Measurements from ENCODE around the gene CHCHD5.
"Not testable (repeated sequence)": the region's sequence is repeated elsewhere in the genome, so short reads cannot be mapped to it uniquely, and the experiment has no call there.

CHCHD5 gene

GRCh38 chr2:112584134-112584890 is at the start of gene CHCHD5:
TSS of gene CHCHD5 (plus strand) at chr2:112584609. CDS start at chr2:112584648, 39 bp downstream.
- peak; percentile 96 for DNase-seq

DNA sequence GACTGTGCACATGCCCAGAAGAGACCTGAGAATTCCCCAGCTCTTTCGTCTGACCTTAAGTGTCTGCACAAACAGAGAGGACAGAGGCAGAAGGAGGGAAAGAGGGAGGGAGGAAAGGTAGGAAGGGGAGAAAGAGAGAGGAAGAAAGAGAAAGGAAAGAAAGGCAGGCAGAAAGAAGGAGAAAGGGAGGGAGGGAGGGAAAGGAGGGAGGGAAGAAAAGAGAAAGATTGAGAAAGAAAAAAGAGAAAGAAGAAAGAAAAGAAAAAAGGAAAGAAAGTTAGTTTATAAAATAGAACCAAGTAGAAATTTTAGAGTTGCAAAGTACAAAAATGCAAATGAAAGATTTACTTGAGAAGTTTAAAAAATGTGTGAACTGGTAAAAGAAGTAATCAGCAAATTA is 49.6 kb upstream of the CHCHD5 start:
- no peak for DNase-seq

DNA sequence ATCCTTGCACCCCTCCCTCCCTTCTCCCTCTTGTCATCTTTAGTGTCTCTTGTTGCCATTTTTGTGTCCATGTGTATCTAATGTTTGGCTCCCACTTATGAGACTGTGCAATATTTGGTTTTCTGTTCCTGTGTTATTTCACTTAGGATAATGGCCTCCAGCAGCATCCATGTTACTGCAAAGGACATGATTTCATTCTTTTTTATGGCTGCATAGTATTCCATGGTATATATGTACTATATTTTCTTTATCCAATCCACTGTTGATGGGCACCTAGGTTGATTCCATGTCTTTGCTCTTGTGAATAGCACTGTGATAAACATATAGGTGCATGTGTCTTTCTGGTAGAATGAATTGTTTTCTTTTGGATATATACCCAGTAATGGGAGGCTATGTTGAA is 47.7 kb upstream of the CHCHD5 start:
- DNase-seq: not testable (repeated sequence)

GRCh38 chr2:112539306-112539705 is 45.1 kb upstream of the CHCHD5 start:
- DNase-seq: no peak

GRCh38 chr2:112540906-112541305 is 43.5 kb upstream of the CHCHD5 start:
- DNase-seq: no peak

- DNase-seq: peak; percentile 79
Measured at GRCh38 chr2:112541315-112542122, 42.9 kb upstream of the CHCHD5 start.

DNA sequence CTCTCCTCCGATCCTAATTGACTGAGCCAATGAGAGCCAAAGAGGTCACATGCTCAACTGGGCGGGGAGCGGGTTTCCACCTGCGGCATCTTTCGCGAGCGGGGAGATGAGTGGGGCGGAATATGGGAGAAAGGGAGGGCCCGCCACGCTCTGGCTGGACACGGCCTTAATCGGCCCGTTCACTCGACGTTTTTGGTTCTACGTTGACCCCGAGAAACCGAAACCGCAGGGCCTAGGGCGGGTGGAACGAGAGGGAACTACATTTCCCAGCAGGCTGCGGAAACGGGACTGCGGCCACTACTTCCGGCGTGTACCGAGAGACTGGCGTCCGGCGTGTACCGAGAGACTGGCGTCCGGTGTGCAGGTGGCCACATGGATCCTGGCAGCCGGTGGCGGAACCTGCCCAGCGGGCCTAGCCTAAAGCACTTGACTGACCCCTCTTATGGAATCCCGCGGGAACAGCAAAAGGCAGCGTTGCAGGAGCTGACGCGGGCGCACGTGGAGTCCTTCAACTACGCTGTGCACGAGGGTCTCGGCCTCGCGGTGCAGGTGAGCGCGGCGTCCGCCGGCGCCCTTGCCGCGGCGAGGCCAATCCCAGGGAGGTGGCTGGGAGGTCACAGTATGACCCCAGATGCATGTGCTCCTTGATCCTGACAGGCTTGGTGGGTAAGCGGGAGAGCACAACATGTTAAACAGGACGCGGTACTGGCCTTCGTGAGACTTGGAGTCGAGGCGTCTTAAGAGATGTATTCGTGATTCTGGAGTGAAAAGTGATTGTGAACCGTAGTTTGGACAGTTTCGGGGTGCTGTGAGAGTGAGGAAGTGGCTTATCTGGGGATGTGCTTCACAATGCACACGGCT is 42.1 kb upstream of the CHCHD5 start, which contains the start of gene POLR1B:
Gene POLR1B, plus strand, starts transcription at position 343 of the 861 bp plus-strand sequence. Its CDS starts 30 bp downstream, at position 373.
- DNase-seq: peak; percentile 83

- DNase-seq: peak; percentile 20
Measured at GRCh38 chr2:112542984-112543661, 41.3 kb upstream of the CHCHD5 start.

DNA sequence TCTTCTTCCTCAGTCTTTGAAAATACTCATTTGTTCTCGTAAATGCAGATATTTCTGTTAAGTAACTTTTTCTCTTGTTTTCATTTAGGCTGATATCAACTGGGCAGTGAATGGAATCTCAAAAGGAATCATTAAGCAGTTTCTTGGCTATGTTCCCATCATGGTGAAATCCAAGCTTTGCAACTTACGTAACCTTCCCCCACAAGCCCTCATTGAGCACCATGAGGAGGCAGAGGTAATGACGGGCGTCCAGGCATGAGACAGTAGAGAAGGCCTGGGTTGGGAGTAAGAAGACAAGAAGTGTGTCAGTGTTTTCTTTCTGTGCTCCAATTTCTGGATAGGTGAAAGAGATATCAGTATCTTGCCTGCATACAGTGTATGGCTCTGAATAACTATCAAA is 37.1 kb upstream of the CHCHD5 start:
- no peak for DNase-seq

- DNase-seq: no peak
Measured at GRCh38 chr2:112548980-112549379, 35.4 kb upstream of the CHCHD5 start.

DNA sequence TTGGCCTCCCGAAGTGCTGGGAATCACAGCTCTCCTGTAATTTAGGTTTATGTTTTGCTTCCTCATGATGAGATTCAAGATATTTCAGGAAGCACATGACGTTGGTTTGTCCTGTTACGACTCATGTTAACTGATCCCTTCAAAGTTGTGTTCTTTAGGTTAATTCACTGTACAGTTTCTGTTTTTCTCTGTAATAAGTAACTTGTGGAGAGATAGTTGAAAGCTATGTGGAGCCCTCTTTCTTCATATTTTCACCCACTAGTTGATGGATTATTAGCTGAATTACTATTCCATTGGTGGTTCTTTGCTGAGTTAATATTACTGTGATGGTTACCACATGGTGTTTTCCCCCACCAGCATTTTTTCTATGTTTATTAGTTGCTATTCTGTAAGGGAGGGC is 18.3 kb upstream of the CHCHD5 start:
- no peak for DNase-seq

DNA sequence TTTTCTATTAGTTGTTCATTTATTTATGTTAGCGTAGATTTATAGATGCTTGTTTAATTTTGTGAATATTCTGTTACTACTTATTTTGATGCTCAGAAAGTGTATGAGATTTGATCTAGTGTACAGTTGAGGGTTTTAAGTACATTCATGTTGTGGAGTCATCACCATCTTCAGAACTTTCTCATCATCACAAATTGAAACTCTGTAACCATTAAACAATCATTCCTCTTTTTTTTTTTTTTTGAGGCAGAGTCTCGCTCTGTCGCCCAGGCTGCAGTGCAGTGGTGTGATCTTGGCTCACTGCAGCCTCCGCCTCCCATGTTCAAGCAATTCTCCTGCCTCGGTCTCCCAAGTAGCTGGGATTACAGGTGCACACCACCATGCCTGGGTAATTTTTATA is 17.9 kb upstream of the CHCHD5 start:
- DNase-seq: not testable (repeated sequence)

GRCh38 chr2:112572005-112572404 is 12.4 kb upstream of the CHCHD5 start:
- no peak for DNase-seq

- no peak for DNase-seq
Measured at GRCh38 chr2:112577756-112578155, 6.7 kb upstream of the CHCHD5 start.

- no peak for DNase-seq
Measured at GRCh38 chr2:112579241-112579640, 5.2 kb upstream of the CHCHD5 start.

- DNase-seq: no peak
Measured at GRCh38 chr2:112580084-112580483, 4.3 kb upstream of the CHCHD5 start.

DNA sequence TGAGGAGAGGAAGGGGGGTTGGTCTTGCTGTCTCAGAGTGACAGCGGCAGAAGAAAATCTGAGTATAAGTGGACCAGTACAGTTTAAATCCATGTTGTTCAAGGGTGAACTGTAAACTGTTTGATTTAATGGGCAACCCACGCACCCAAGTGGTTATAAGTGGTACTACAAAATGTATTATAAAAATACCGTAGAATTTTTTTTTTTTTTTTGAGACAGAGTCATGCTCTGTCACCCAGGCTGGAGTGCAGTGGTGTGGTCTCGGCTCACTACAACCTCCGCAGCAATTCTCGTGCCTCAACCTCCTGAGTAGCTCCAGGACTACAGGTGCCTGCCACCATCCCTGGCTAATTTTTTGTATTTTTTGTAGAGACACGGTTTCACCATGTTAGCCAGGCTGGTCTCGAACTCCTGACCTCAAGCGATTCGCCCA is 2.1 kb upstream of the CHCHD5 start:
- DNase-seq: peak; percentile 44

DNA sequence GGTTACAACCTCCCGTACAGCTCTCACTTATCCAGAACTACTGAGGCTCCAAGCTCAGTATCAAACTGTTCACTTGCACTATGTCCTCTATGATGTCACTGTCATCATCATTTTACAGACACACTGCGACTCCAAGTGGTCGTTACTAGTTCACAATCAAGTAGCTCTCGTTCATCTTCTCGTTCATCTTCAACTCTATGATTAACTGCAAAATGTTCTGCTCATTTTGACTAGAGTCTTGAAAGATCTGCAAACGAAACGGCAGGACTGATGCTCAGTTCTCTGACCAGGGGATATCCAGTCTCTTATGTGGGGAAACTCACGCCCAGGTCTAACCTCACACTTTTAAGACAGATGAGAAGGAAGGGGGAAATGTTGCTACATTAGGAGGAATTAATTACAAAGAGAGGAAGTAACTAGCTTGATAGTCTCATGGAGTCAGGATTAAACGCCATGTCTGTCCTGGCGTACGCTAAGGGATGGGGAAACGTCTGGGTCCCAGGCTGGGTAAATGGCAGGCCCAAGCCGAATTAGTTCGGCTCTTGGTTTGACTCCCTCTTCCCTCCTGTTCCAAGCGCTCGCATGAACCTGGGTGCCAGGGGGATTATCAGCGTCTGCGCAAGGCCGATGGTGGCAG is 794 bp upstream of the CHCHD5 start:
- DNase-seq: no peak

DNA sequence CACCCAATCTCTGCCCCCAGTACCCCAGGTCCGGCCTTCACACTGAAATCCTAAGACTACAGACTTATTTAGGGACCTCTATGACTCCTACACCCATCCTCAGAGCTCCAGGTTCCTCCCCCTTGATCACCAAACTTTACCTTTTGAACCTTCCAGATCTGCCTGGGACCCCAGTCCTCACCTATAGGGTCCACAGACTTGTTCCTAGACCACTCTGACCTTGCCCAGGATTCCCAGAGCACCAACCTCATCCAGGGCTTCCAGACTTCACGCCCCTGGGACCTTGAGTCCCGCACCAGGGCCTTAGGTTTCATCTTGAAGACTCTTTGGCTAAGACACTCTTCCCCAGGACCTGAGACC is 462 bp downstream of the CHCHD5 start:
- DNase-seq: no peak

DNA sequence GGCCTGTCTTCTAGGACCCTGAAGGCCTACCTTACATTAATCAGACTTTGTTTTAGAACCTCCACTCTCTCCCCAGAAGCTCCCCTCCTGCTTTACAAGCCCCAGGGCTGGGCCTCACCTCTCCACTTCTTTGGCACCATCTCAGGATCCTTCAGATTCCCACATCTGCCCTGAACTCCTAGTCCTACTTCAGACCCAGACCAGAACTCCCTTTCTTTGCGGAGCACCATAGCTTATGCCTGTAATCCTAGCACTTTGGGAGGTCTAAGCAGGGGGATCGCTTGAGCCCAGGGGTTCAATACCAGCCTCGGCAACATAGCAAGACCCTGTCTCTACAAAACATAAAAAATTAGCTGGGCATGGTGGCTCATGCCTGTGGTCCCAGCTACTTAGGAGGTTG is 991 bp downstream of the CHCHD5 start:
- no peak for DNase-seq

- DNase-seq: no peak
Measured at GRCh38 chr2:112585873-112586464, 1.6 kb downstream of the CHCHD5 start.

DNA sequence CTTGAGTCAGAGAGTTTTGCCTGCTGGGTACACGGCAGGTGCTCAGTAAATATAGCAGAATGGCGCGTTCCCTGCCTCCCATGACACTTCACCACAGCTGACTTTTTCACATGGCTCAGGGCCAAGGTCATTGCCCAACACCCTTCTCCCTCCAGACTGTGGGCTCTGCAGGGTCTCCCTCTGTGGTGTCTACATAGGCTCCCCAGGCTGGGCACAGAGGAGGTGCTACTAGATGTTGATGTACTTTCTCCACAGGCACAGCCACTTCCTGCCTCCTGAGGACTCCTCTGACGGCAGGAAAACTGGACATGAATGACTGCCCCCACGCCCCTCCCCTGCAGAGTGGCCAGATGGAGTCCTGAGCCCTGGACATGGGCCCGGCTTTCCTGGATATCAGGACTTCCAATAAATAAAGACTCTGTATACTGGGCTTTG is 4.2 kb downstream of the CHCHD5 start:
- DNase-seq: no peak

Measured in activated CD4-positive, alpha-beta T cell treated with anti-CD3 and anti-CD28 coated beads for 48 hours (primary cell).